ENCODE data around the gene AREG.
A peak's percentile ranks its signal among the peaks of the same experiment; 100 is the strongest.

AREG gene

DNA sequence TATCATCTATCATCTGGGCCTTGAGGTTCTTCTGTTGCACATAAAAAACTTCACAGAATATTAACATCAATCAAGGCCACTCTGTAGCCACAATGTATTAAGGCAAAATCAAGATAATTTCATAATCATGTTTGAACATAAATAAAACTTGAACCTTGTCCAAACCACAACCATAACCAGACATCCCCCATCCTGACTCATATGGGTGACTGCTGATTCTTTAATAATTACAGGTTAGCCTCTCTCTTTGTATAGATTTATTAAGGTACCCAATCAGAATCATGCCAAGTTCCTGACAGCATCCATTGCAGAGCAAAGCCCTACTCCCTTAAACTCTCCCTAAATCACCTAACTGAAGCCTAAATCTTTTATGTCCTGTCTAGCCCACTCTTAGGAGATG, 16.7 kb upstream of the AREG start:
- no peak overlapping the region for H3K4me3 ChIP-seq (ENCODE audit: low read length)
- no peak for DNase-seq (ENCODE audit: low read depth, low spot score)

DNA sequence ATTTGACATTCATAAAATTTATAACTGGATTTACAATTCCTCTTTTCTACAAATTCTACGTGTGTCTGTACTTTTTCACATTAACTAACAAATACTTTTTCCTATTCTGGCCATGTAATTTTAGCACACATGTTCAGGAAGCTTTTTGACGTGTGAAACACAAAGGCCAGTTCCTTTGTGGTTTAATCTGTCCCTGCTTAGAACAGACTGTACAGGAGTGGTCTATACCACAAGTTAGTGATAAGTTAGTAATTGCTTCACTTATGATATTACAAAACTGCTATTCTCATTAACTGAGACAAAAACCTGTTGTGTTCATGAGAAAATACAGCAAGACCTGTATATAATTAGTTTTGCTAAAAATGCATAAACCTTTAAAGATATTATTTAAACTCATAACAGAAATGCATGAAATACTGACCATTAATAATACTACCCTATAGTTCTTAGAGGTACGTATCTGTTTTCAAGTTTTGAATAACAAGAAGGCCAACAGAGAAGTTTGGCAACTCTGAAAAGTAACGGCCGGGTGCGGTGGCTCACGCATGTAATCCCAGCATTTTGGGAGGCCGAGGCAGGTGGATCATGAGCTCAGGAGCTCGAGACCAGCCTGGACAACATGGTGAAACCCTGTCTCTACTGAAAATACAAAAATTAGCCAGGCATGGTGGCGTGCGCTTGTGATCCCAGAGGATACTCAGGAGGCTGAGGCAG, 13.7 kb upstream of the AREG start:
- DNase-seq (ENCODE audit: low read depth, low spot score), result no peak
- no peak overlapping the region for H3K4me3 ChIP-seq (ENCODE audit: low read length)

DNA sequence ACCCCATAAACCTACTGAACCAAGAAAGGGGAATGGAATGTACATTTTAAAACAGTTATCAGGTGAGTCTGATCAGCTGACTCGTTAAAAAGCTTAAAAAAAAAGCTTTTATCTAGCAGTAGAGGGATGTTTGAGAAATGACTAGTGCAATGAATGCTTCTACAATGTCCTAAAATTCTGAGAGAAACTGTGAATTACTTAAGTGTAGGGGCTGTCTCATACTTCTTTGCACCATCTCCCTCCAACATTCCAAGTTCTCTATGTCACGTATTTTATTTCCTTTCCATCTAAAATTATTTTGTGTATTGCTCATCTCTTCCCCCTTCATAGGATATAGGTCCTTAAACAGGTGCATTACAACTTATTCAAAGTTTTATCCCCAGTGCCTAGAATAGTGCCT, 11.9 kb upstream of the AREG start:
- H3K4me3 ChIP-seq (ENCODE audit: low read length), result no peak overlapping the region
- DNase-seq (ENCODE audit: low read depth, low spot score), result no peak

DNA sequence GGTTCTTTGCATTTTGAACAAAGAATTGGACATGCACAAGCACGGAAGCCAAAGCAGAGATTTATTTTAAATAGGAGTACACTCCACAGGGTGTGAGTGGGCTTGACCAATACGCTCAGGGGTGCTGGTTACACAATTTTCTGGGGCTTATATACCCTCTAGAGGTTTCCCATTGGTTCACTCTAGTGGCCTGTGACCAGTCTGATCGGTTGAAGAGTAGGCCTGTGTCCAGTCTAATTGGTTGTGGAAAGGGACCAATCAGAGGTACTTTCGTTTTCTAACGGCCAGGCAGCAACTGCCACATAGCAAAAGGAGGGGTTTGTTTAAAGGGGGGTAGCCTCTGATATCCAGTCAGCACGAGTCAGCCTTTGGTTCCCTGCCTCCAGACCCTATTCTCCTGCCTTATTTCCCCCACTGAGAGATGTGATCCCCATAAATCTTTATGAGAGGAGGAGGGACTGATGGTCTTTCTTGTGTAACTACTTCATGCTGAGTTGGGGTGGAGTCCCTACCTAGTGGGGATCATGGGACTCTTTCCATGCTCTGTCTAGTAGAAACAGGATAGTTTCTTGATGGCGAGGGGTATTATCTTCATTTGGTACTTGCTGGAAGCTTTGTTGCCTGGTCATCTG, 11.3 kb upstream of the AREG start:
- no peak overlapping the region for H3K4me3 ChIP-seq (ENCODE audit: low read length)
- DNase-seq (ENCODE audit: low read depth, low spot score), result no peak

DNA sequence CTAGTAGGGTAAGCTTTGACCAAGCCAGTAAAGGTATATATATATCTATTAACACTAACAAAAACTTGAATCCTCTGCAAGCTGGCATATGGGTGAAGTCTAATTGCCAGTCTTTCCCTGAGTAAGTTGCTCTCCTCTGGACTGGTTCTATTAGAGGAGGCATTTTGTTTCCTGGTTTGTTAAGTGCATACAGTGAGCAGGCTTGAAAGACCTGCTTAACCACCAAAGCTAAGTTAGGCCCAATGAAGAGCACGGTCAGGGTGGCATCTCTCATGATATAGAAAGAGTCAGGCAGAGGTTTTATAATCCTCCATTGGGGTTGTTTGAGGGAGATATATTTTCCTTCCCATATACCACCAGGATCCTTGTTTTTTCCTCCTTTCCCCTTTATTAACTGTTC, 9.6 kb upstream of the AREG start:
- no peak overlapping the region for H3K4me3 ChIP-seq (ENCODE audit: low read length)
- DNase-seq (ENCODE audit: low read depth, low spot score), result no peak

DNA sequence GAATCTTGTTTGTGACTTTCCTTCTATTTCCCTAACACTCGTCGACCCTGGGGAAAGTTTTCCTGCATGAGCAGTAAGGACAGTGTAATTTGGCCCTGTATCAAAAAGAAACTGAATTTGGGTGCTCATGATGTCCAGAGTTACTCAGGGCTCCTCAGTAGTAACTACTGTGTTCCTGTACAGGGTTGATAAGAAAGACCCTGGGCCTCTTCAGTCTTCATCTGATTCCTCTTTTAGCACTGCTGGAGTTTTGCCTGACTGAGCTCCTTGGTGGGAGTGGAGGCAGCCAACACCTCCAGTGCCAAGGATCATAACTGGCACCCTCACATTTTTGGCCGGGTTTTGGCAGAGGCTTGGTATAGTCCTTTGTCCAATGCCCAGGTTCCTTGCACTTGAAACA, 7.1 kb upstream of the AREG start:
- no peak overlapping the region for H3K4me3 ChIP-seq (ENCODE audit: low read length)
- no peak for DNase-seq (ENCODE audit: low read depth, low spot score)

DNA sequence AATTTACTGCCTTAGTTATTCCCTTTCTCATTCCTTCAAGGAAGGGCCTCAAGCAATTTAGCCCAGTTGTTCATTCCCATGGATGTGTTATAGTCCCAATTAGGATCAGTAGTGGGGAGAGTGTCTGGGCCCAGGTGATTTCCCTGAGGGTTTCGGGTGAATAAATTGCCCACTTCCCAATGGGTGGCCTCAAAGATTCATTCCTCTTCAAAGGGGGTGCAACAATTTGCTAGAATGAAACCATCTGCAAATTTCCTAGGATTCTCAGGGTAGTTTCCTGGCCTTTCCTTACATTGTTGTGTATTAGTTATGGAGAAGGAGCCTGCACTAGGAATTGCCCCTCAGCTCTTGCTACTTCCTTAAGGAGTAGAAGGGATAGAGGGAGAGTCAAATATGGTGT, 6.3 kb upstream of the AREG start:
- H3K4me3 ChIP-seq (ENCODE audit: low read length), result no peak overlapping the region

DNA sequence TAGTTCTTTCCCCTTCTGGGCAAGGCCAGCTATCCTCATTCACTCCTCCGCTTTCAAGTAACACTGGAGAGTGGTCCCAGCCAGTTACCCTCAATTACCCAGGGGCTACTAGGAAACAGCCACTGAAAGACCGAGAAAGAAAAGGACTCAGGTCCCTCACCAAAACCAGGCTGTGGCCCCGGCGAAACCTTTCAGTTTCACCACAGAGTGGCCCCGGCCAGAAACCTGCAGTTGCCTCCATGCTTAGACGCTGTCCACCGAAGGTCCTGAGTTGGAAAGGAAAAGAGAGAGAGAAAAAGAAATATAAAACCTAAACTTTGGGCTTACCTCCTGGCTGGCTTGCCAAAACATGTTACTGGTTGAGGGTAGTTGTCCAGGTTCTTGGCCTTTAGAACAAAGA, 5.0 kb upstream of the AREG start:
- H3K4me3 ChIP-seq (ENCODE audit: low read length), result no peak overlapping the region
- DNase-seq (ENCODE audit: low read depth, low spot score), result no peak

More for the DNA sequence above, 6.3 kb upstream of the AREG start:
- DNase-seq (ENCODE audit: low read depth, low spot score), result no peak

DNA sequence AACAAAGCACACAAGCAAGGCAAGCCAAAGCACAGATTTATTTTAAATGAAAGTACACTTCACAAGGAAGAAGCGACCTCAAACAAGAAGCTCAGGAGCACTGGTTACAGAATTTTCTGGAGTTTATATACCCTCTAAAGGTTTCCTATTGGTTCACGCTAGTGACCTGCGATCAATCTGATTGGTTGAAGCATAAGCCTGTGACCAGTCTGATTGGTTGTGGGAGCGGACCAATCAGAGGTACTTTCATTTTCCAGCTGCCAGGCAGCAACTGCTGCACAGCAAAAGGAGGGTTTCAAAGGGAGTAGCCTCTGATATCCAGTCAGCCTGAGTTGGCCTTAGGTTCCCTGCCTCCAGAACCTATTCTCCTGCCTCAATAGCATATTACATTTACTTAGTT, 4.6 kb upstream of the AREG start:
- H3K4me3 ChIP-seq (ENCODE audit: low read length), result no peak overlapping the region

DNA sequence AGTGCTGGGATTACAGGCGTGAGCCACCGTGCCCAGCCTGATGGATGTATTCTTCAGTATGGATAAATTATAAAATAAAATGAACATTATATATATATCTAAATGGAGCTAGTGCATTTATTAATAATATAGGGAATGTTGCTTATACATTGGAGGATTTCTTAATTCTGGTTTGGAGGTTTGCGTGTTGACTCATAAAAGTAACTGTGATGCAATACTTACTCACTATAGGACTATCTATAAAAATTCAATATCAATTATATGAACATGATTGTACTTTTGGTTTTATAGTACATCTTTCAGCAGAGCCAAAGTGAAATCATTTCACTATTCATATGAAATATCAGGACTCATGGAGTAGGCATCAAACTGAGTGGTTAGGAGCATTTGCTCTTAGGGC, 3.2 kb upstream of the AREG start:
- no peak for DNase-seq (ENCODE audit: low read depth, low spot score)
- no peak overlapping the region for H3K4me3 ChIP-seq (ENCODE audit: low read length)

More for the DNA sequence above, 4.6 kb upstream of the AREG start:
- DNase-seq (ENCODE audit: low read depth, low spot score), result peak; percentile 11

DNA sequence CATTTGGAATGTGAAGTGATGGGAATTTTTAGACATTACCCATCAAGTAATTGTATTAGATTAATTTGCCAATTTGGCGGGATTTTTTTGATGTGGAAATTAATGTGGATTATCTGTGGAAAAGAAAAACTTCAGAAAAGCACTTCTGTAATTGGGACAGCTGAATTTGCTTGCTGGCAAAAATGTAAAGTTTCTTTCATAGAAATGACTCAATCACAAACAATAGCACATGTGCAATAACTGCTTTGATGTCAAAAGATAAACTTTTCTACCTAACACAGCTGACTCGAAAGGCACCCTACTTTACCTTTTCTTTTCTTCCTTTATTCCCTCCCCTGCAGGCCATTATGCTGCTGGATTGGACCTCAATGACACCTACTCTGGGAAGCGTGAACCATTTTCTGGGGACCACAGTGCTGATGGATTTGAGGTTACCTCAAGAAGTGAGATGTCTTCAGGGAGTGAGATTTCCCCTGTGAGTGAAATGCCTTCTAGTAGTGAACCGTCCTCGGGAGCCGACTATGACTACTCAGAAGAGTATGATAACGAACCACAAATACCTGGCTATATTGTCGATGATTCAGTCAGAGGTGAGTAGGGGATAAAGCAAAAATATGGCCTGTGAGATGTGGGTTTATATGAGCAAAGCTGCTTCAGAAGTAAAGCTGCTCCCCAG, 1.4 kb downstream of the AREG start:
- DNase-seq (ENCODE audit: low read depth, low spot score), result no peak
- H3K4me3 ChIP-seq (ENCODE audit: low read length), result no peak overlapping the region

DNA sequence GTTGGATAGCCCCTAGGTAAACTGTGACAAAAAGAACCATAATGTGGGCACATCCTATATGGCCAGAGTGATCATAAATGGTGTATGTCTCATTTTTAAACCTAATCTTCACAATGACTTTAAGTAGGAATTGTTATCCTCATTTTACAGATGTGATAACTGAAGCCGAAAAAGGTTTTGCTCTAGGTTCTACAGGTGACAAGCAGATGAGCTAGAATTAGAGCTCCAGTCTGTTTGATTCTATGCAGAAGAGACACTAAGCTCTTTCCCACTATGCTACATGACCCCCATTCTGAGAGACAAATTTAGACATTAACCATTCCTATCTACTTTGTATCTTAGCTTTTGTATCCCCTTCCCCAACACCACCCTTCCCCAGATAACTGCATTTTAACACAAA, 2.0 kb downstream of the AREG start:
- H3K4me3 ChIP-seq (ENCODE audit: low read length), result no peak overlapping the region
- no peak for DNase-seq (ENCODE audit: low read depth, low spot score)

DNA sequence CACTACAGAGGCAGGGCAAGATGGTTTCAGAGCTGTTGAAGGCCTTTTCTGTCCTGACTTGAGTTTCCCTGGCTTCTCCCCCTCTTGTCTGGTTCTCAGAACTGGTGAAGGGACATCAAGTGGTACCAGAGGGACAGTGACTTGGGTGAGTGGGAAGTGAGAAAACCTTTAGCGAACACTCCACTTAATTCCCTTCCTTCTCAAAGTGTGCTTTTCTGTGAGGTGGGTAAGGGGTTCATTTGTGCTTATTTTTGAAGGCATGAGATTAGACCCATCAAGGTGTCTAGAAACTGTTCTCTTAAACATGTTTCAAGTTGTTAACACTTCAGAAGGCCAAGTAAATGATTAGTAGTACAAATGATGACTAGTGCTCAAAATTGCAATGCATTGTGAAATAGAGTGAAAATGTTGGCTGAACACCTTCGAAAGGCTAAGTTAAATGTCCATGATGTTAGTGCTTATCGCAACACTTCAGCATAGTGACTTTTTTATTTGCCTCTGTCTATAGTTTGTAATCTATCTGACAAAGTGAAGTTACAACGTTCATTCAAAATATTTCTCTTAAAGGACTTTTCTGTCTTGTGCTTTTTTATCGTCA, 2.8 kb downstream of the AREG start:
- no peak overlapping the region for H3K4me3 ChIP-seq (ENCODE audit: low read length)
- DNase-seq (ENCODE audit: low read depth, low spot score), result no peak

DNA sequence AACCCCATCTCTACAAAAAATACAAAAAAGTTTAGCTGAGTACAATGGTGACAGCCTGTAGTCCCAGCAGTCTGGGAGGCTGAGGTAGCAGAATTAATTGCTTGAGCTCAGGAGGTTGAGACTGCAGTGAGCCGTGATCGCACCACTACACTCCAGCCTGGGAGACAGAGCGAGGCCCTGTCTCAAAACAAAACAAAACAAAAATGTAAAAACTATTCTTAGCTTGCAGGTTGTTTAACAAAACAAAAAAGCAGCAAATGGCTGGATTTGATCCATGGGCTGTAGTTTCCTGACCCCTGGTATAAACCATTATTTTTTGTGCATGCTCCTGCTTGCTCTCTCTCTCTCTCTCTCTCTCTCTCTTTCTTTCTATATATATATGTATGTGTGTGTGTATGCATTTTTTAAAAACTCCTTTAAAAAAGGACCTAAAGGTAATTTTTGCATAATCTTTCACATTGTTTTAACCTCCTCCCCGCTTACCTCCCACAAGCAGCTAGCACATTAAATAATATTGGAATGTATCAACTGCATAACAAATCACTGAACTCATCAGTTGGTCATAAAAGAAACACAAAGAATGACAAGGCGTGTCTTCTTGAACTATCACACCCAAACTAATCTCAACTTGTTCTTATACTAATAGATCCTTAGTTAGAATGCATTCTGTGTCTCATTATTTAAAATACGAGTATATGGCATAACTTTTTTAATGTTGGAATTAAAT, 4.8 kb downstream of the AREG start:
- H3K4me3 ChIP-seq (ENCODE audit: low read length), result no peak overlapping the region
- no peak for DNase-seq (ENCODE audit: low read depth, low spot score)

DNA sequence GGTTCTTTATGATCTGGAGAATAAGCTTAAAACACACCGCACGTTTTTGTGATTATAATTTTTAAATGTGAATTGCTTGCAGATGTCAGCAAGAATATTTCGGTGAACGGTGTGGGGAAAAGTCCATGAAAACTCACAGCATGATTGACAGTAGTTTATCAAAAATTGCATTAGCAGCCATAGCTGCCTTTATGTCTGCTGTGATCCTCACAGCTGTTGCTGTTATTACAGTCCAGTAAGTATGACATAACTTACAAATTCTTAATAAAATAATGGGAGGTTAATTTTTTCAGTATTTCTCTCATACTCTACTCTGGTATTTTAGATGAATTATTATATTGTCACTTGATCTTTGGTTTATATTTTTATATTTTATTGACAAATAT, 5.4 kb downstream of the AREG start:
- DNase-seq (ENCODE audit: low read depth, low spot score), result no peak
- H3K4me3 ChIP-seq (ENCODE audit: low read length), result no peak overlapping the region

DNA sequence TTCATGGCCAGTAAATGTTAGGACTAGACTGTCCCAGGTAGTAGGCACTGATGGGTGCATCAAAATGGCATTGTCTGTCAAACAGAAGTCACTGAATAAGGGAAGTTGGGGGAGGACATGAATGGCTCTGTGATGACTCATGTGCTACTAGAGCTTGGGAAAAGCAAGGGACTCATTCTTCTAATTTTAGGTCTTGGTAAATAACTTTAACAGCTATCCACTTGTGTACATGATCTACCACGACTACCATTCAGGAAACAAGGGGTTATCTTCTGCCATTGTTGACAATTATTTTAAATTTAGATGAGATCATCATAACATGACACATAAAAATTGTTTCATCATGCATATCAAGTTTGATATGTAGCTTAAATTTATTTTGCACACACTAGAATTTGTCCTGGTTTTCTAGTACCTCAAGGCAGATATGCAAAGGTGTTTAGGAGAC, 6.3 kb downstream of the AREG start:
- no peak for DNase-seq (ENCODE audit: low read depth, low spot score)

DNA sequence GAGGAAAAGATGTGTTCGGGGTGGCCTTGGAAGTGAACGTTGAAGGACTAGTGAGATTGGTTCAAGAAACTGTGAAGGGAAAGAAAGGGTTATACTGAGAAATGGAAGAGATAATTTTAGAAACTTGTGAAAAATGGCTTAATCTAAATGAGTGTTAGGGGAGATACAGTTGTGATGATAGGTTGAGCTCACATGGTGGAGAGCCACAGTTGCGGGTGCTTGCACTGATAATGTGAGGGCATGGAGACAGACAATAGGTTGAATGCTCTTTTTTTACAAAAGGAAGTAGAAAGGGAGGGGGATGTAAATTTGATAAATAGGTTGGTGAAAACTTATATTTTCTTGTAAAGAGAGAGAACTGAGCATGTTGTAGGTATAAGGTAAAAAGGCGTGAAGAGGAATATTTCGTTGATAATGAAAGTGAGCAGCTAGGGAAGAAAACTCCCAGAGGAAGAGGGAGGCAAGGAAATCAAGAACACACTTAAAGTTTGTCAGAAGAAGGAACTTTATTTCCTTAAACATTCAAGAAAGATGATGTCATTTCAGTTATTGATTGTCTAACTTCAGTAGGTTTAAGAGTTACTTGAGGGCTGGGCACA, 8.2 kb downstream of the AREG start:
- no peak for DNase-seq (ENCODE audit: low read depth, low spot score)
- no peak overlapping the region for H3K4me3 ChIP-seq (ENCODE audit: low read length)

More for the DNA sequence above, 6.3 kb downstream of the AREG start:
- no peak overlapping the region for H3K4me3 ChIP-seq (ENCODE audit: low read length)

DNA sequence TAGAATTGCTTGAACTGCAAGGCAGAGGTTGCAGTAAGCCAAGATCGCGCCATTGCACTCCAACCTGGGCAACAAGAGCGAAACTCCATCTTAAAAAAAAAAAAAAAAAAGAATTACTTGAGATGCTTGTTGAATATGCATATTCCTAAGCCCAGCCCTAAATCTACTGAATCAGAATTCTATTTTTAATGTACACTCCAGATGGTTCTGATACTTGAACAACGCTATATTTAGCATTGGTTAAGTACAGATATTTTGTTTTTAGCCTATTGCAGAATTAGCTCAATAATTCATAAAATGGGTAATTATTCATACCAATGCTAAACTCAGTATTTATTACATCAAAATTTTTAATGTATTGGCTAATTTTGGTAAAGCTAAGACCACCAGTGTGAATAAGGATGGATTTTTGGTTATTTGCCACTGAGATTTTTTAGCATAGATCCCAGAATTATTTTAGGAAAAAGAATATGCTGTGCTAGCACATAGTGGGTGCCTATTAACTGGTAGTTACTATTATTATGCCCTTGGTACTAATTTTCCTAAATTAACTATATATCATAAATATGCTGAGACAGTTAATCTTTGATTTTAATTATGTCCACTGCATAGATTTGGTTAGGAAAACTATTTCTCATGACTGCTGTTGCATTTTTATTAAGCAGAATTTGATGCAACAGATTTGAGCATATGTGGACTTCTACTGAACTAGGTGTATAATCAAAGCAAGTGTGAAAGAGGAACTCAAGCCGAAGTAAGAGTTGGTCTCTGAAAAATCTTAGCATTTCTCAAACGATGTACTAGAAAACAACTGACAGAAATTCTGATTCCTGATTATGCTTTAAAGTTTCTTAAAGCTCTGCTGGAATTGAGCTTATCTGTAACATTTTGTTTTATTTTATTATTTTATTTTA, 9.2 kb downstream of the AREG start:
- DNase-seq (ENCODE audit: low read depth, low spot score), result no peak
- no peak overlapping the region for H3K4me3 ChIP-seq (ENCODE audit: low read length)
